Loucy (cell line): Measurements from ENCODE around the gene LTBP1.

ENCODE experiments used
- H2AFZ ChIP-seq: fragments of 200-600 bp; sonication (generic); 2 replicates; pipeline ENCODE4 v1.6.0; 2016; ENCODE audit warnings: antibody characterized with exemption, mild to moderate bottlenecking, low read length, moderate library complexity
- H3F3A ChIP-seq: fragments of 200-600 bp; 2 replicates; pipeline ENCODE4 v1.6.0; 2016; ENCODE audit warnings: antibody characterized with exemption, low read depth, mild to moderate bottlenecking
- H3K27me3 ChIP-seq: fragments of 200-600 bp; sonication (generic); 2 replicates; pipeline ENCODE4 v1.6.1; 2014; ENCODE audit warnings: low read length, mild to moderate bottlenecking; ENCODE audit not compliant: insufficient read depth, poor library complexity, severe bottlenecking
- H3K36me3 ChIP-seq: fragments of 200-600 bp; sonication (generic); 2 replicates; pipeline ENCODE4 v1.6.1; 2016; ENCODE audit warnings: low read length; ENCODE audit not compliant: insufficient read depth
- H3K4me1 ChIP-seq: fragments of 200-600 bp; sonication (generic); 2 replicates; pipeline ENCODE4 v1.5.1; 2014; ENCODE audit warnings: low read length, mild to moderate bottlenecking; ENCODE audit not compliant: insufficient read depth, poor library complexity, severe bottlenecking
- H3K4me2 ChIP-seq: fragments of 200-600 bp; sonication (generic); 2 replicates; pipeline ENCODE4 v1.6.0; 2014; ENCODE audit warnings: antibody characterized with exemption, low read length, low read depth, mild to moderate bottlenecking; ENCODE audit not compliant: poor library complexity, severe bottlenecking
- H3K4me3 ChIP-seq: fragments of 200-600 bp; sonication (generic); 2 replicates; pipeline ENCODE4 v1.5.1; 2014; ENCODE audit warnings: low read length, mild to moderate bottlenecking, mixed read lengths; ENCODE audit not compliant: poor library complexity, severe bottlenecking
- H3K79me2 ChIP-seq: fragments of 200-600 bp; sonication (generic); 2 replicates; pipeline ENCODE4 v1.6.1; 2014; ENCODE audit warnings: low read length; ENCODE audit not compliant: insufficient read depth
- H3K9ac ChIP-seq: fragments of 200-600 bp; sonication (generic); 2 replicates; pipeline ENCODE4 v1.6.0; 2014; ENCODE audit warnings: mild to moderate bottlenecking, low read depth, low read length, moderate library complexity; ENCODE audit not compliant: poor library complexity, severe bottlenecking
- H3K9me2 ChIP-seq: fragments of 200-600 bp; sonication (generic); replicated peaks from 2 replicates; pipeline ENCODE4 v1.6.1; 2016; ENCODE audit warnings: low read depth, low read length, mixed read lengths
- H3K9me3 ChIP-seq: fragments of 200-600 bp; sonication (generic); 2 replicates; pipeline ENCODE4 v1.6.1; 2014; ENCODE audit warnings: mild to moderate bottlenecking, antibody characterized with exemption, low read length, low read depth; ENCODE audit not compliant: insufficient read depth
- H4K20me1 ChIP-seq: fragments of 200-600 bp; sonication (generic); 2 replicates; pipeline ENCODE4 v1.6.0; 2014; ENCODE audit warnings: antibody characterized with exemption, low read length, mild to moderate bottlenecking; ENCODE audit not compliant: insufficient read depth, poor library complexity, severe bottlenecking
- CTCF ChIP-seq: fragments of 200-600 bp; sonication (generic); conservative IDR thresholded peaks from 2 replicates; pipeline ENCODE4 v1.5.1; 2014; ENCODE audit warnings: mild to moderate bottlenecking, antibody characterized with exemption, low read length
- EZH2phosphoT487 ChIP-seq: fragments of 200-600 bp; IDR thresholded peaks from 2 replicates; pipeline ENCODE4 v1.6.1; 2018; ENCODE audit warnings: antibody characterized with exemption, mild to moderate bottlenecking, moderate library complexity, borderline replicate concordance

Gene LTBP1

DNA sequence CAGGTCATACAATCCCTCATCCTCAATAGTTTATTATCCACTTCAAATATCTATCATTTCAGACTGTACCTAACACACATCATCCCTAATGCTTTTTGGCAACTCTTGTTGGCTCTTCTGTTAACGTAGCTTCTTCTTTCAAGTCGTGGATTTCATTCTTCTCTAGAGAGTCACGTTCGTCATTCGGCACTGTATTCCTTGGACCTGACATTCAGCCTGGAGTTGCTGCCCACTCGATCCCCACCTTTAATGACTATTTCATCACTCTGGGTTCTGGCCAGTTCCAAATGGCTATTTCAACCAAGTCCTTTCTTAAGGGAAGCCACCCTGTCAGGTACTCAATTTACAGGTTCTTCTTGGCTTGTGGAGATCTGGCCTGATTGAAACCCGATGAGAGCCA is 337.5 kb downstream of the LTBP1 start:
- Histone ChIP-seq H3F3A (no peaks in the 10 kb centered on the region), H3K79me2 (no peaks in the 10 kb centered on the region), H3K4me1 (no peaks in the 10 kb centered on the region), H3K9me3 (no peaks in the 10 kb centered on the region), H3K4me2 (no peak overlapping the region), H4K20me1 (no peaks in the 10 kb centered on the region), H3K4me3 (no peak overlapping the region), H3K9me2 (no peaks in the 10 kb centered on the region), H3K27me3 (no peaks in the 10 kb centered on the region), H3K9ac (no peak overlapping the region), H3K36me3 (no peaks in the 10 kb centered on the region), H2AFZ (no peak overlapping the region)
- TF ChIP-seq CTCF (no peak), EZH2phosphoT487 (no peak)

DNA sequence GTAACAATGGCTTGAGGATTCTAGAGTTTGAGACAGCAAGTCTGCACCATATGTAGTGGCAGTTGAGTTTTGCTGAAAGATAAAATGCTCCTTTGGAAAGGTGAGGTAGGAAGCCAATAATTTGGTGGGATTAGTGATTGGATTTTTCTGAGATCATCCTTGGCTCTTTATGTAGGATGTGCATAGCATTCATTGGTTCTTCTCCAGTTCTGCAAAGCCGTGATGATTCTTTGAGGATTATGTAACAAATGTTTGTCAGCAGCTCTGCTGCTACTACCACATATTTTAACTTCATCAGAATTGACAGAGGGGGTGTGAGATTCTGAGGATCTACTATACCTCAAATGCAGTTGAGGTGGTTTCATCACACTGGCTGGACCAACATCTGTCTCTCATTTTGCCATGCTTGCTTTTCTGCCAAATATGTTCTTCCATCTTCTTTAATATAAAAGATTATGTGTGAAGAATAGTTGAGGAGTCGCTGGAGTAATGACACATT is 340.8 kb downstream of the LTBP1 start:
- no peaks in the 10 kb centered on the region for H3K27me3 ChIP-seq
- H3K9me2 ChIP-seq = no peaks in the 10 kb centered on the region
- no peaks in the 10 kb centered on the region for H3K36me3 ChIP-seq
- H4K20me1 ChIP-seq = no peaks in the 10 kb centered on the region
- no peak overlapping the region for H3K9ac ChIP-seq
- H3K9me3 ChIP-seq = no peaks in the 10 kb centered on the region
- TF ChIP-seq EZH2phosphoT487 = no peak
- TF ChIP-seq CTCF = no peak
- H3K4me3 ChIP-seq = no peak overlapping the region
- H2AFZ ChIP-seq = no peak overlapping the region
- H3K4me1 ChIP-seq = no peaks in the 10 kb centered on the region
- no peak overlapping the region for H3K4me2 ChIP-seq
- no peaks in the 10 kb centered on the region for H3F3A ChIP-seq
- no peaks in the 10 kb centered on the region for H3K79me2 ChIP-seq

DNA sequence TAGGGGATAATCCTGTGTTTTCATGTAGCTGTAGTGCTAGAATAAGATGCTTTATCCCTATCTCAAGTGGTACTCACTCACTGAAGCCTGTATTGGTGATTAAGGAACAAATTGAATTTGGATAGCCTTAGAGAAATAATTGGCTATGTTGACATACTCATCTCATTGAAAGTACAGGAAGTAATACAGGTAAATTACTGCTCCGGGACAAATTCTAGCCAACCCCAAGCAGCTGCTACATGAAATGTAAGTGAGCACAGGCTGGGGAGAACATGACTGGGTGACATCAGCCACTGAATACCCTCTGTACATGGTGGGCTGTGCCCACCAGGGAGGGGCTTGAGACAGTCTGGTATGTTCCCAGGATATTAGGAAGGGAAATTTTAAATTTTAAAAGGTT is 341.3 kb downstream of the LTBP1 start:
- H3K79me2 ChIP-seq = no peaks in the 10 kb centered on the region
- no peak overlapping the region for H3K4me2 ChIP-seq
- TF ChIP-seq EZH2phosphoT487 (no peak), CTCF (no peak)
- no peak overlapping the region for H3K9ac ChIP-seq
- no peaks in the 10 kb centered on the region for H3K36me3 ChIP-seq
- H3K4me1 ChIP-seq = no peaks in the 10 kb centered on the region
- H4K20me1 ChIP-seq = no peaks in the 10 kb centered on the region
- H3K9me2 ChIP-seq = no peaks in the 10 kb centered on the region
- H3K9me3 ChIP-seq = no peaks in the 10 kb centered on the region
- H3K27me3 ChIP-seq = no peaks in the 10 kb centered on the region
- H3K4me3 ChIP-seq = no peak overlapping the region
- no peaks in the 10 kb centered on the region for H3F3A ChIP-seq
- no peak overlapping the region for H2AFZ ChIP-seq
